OCI-LY7 (cell line): Measurements from ENCODE around the gene CCR8. TPM values are rescaled to one million over a fixed set of nuclear protein-coding genes. Genes with fewer than 3 reads are reported as not detected.

Experiments used
- BruUV-seq: library from RNA; stranded (reverse); fragments of 400-500 nt; replicated peaks from 2 replicates; lab custom pipeline; 2021; lab: Mats Ljungman, UMichigan
- CTCF ChIA-PET: fragments of 300-600 bp; sonication (Branson Sonifier 250); formaldehyde crosslinking; loops from one replicate; lab custom pipeline; 2022; ENCODE audit warnings: antibody characterized with exemption; ENCODE audit not compliant: unreplicated experiment; lab: Charles Lee
- POLR2A ChIA-PET: fragments of 300-600 bp; sonication (Branson Sonifier 250); formaldehyde crosslinking; loops from one replicate; lab custom pipeline; 2022; ENCODE audit warnings: antibody characterized with exemption; lab: Charles Lee
- DNase-seq: peaks from one replicate; pipeline ENCODE4 v3.0.0-alpha.2; 2015; ENCODE audit warnings: low spot score
- H2AFZ ChIP-seq: fragments of 200-600 bp; sonication (generic), shearing (Covaris generic); 2 replicates; pipeline ENCODE4 v1.6.1; 2014; ENCODE audit warnings: mild to moderate bottlenecking, antibody characterized with exemption, low read length, moderate library complexity
- H3K27ac ChIP-seq: fragments of 200-600 bp; sonication (generic); 2 replicates; pipeline ENCODE4 v1.5.1; 2014; ENCODE audit warnings: mixed run types, low read depth, mild to moderate bottlenecking, moderate library complexity, low read length, inconsistent platforms; ENCODE audit not compliant: poor library complexity, severe bottlenecking
- H3K36me3 ChIP-seq: fragments of 200-600 bp; sonication (generic); 2 replicates; pipeline ENCODE4 v1.6.1; 2014; ENCODE audit warnings: mild to moderate bottlenecking, antibody characterized with exemption, low read length, moderate library complexity, mixed read lengths; ENCODE audit not compliant: insufficient read depth
- H3K4me1 ChIP-seq: fragments of 200-600 bp; sonication (generic); 2 replicates; pipeline ENCODE4 v1.5.1; 2014; ENCODE audit warnings: mild to moderate bottlenecking, low read length; ENCODE audit not compliant: insufficient read depth, poor library complexity, severe bottlenecking
- H3K4me2 ChIP-seq: fragments of 200-600 bp; sonication (generic); 2 replicates; pipeline ENCODE4 v1.6.1; 2014; ENCODE audit warnings: mild to moderate bottlenecking, low read length
- H3K4me3 ChIP-seq: fragments of 200-600 bp; sonication (generic); 2 replicates; pipeline ENCODE4 v1.5.1; 2014; ENCODE audit warnings: mild to moderate bottlenecking, low read depth, low read length; ENCODE audit not compliant: poor library complexity, severe bottlenecking
- H3K79me2 ChIP-seq: fragments of 200-600 bp; sonication (generic); 2 replicates; pipeline ENCODE4 v1.6.1; 2016; ENCODE audit warnings: low read depth, mild to moderate bottlenecking, low read length, moderate library complexity, mixed read lengths; ENCODE audit not compliant: insufficient read depth
- H3K9me2 ChIP-seq: fragments of 200-600 bp; sonication (generic); 2 replicates; pipeline ENCODE4 v1.6.1; 2016; ENCODE audit warnings: mild to moderate bottlenecking, low read length, mixed read lengths; ENCODE audit not compliant: insufficient read depth
- H3K9me3 ChIP-seq: fragments of 200-600 bp; sonication (generic); 2 replicates; pipeline ENCODE4 v1.6.1; 2014; ENCODE audit warnings: mild to moderate bottlenecking, mixed run types, low read length, mixed read lengths
- H4K20me1 ChIP-seq: fragments of 200-600 bp; sonication (generic); 2 replicates; pipeline ENCODE4 v1.6.1; 2014; ENCODE audit warnings: mild to moderate bottlenecking, antibody characterized with exemption, low read length, moderate library complexity, mixed read lengths; ENCODE audit not compliant: insufficient read depth
- EZH2phosphoT487 ChIP-seq: fragments of 200-600 bp; sonication (generic); IDR thresholded peaks from 2 replicates; pipeline ENCODE4 v1.6.1; 2018; ENCODE audit warnings: low read depth, borderline replicate concordance, mild to moderate bottlenecking, mixed run types, antibody characterized with exemption, low read length, moderate library complexity, mixed read lengths
- intact Hi-C: fragments of 100-400 bp; cut with micrococcal nuclease; formaldehyde crosslinking; loops from one replicate; pipeline ENCODE4 v1.10.0; 2022; ENCODE audit not compliant: unreplicated experiment
- total RNA-seq, 2 experiments: library from RNA; depleted of rRNA in 1 of 2; stranded (reverse); fragments of >200 nt in 1 of 2; shearing (Covaris generic) in 1 of 2; gene quantifications; 2 replicates each; pipeline ENCODE4 v1.2.3, GENCODE V29; 2014 to 2022
- TF ChIP-seq, protein P1 (sequence below): fragments of 200-600 bp; sonication (generic); conservative IDR thresholded peaks from 2 replicates; pipeline ENCODE4 v1.5.1; 2014; ENCODE audit warnings: mild to moderate bottlenecking, antibody characterized with exemption, low read length, moderate library complexity, mixed read lengths

Gene CCR8
- total RNA-seq, 2 experiments from 2014 or later: not detected

DNA sequence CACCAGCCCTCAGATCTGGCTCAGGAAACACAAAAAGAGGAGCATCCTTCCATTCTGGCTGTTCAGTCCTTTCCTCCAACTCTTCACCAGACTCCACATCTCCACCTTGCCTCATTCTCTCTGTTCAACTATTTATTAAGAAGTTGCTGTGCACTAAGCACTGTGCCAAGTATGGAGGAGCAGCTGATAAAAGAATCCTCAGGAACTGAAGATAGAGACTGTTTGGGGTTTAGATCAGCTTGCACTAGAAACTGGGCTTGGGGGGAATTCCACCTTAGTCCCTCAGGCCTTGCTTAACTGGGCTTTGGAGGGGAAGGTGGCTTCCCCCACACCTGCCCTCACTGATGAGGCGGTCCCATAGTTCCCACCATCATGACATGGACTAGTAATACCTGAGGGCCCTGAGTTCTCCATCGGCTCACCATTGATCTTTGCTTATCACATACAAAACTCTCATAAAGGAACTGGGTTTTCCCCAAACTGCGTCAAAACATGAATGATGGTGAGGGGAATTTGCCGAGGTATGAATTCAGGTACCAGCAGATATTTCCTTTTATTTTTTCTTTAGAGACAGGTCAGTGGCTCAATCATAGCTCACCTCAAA, 1.7 kb upstream of the CCR8 start:
- Histone ChIP-seq H3K27ac (no peak overlapping the region), H3K4me3 (no peak overlapping the region), H3K4me1 (no peaks in the 10 kb centered on the region), H2AFZ (no peak overlapping the region), H3K9me3 (no peaks in the 10 kb centered on the region), H4K20me1 (no peaks in the 10 kb centered on the region), H3K9me2 (no peaks in the 10 kb centered on the region), H3K4me2 (no peak overlapping the region), H3K36me3 (no peaks in the 10 kb centered on the region), H3K79me2 (no peaks in the 10 kb centered on the region)
- BruUV-seq: no TSS peak
- DNase-seq: no peak
- ChIA-PET CTCF (no interaction called here), POLR2A (no interaction called here)
- intact Hi-C loops: no loop called here
- TF ChIP-seq, protein P1, sequence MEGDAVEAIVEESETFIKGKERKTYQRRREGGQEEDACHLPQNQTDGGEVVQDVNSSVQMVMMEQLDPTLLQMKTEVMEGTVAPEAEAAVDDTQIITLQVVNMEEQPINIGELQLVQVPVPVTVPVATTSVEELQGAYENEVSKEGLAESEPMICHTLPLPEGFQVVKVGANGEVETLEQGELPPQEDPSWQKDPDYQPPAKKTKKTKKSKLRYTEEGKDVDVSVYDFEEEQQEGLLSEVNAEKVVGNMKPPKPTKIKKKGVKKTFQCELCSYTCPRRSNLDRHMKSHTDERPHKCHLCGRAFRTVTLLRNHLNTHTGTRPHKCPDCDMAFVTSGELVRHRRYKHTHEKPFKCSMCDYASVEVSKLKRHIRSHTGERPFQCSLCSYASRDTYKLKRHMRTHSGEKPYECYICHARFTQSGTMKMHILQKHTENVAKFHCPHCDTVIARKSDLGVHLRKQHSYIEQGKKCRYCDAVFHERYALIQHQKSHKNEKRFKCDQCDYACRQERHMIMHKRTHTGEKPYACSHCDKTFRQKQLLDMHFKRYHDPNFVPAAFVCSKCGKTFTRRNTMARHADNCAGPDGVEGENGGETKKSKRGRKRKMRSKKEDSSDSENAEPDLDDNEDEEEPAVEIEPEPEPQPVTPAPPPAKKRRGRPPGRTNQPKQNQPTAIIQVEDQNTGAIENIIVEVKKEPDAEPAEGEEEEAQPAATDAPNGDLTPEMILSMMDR: no peak
- no peak for TF ChIP-seq EZH2phosphoT487

DNA sequence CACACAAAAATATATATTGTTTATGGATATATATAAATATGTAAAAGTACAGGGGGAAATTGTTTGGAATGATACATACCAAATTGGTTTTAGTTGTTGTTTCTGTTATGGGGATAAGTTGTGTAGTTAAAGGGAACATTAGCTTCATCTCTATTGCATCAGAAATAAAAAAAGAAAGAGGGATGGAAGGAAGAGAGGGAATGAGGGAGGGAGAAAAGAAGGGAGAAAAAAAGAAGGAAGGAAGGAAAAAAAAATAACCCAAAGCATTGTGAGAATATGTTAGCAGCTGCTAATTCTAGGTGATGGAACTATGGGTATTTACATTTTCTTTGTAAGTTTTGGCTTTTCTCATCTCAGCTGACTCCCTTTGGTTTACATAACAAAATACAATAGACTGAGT, 1.3 kb downstream of the CCR8 start:
- POLR2A ChIA-PET: no interaction called here
- H3K4me3 ChIP-seq: no peak overlapping the region
- intact Hi-C loops: no loop called here

DNA sequence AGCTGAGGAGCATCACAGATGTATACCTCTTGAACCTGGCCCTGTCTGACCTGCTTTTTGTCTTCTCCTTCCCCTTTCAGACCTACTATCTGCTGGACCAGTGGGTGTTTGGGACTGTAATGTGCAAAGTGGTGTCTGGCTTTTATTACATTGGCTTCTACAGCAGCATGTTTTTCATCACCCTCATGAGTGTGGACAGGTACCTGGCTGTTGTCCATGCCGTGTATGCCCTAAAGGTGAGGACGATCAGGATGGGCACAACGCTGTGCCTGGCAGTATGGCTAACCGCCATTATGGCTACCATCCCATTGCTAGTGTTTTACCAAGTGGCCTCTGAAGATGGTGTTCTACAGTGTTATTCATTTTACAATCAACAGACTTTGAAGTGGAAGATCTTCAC, 3.0 kb downstream of the CCR8 start:
- ChIA-PET POLR2A (no interaction called here), CTCF (no interaction called here)
- no peak overlapping the region for H3K27ac ChIP-seq
- H3K36me3 ChIP-seq: no peaks in the 10 kb centered on the region
- H2AFZ ChIP-seq: no peak overlapping the region
- no peak for DNase-seq
- H3K9me2 ChIP-seq: no peaks in the 10 kb centered on the region
- H3K79me2 ChIP-seq: no peaks in the 10 kb centered on the region
- intact Hi-C loops: no loop called here
- no peak overlapping the region for H3K4me3 ChIP-seq
- TF ChIP-seq, protein P1: no peak
- TF ChIP-seq EZH2phosphoT487: no peak
- BruUV-seq: no TSS peak
- no peaks in the 10 kb centered on the region for H3K4me1 ChIP-seq
- H3K4me2 ChIP-seq: no peak overlapping the region
- no peaks in the 10 kb centered on the region for H3K9me3 ChIP-seq
- H4K20me1 ChIP-seq: no peaks in the 10 kb centered on the region

More for the DNA sequence above, 1.3 kb downstream of the CCR8 start:
- H3K27ac ChIP-seq: no peak overlapping the region
- CTCF ChIA-PET: no interaction called here
- H3K9me2 ChIP-seq: no peaks in the 10 kb centered on the region
- no peaks in the 10 kb centered on the region for H4K20me1 ChIP-seq
- H3K79me2 ChIP-seq: no peaks in the 10 kb centered on the region
- H3K4me1 ChIP-seq: no peaks in the 10 kb centered on the region
- DNase-seq: no peak
- H3K4me2 ChIP-seq: no peak overlapping the region
- H3K36me3 ChIP-seq: no peaks in the 10 kb centered on the region
- no peaks in the 10 kb centered on the region for H3K9me3 ChIP-seq
- BruUV-seq: no TSS peak
- TF ChIP-seq EZH2phosphoT487: no peak
- TF ChIP-seq, protein P1: no peak
- H2AFZ ChIP-seq: no peak overlapping the region
